ENCODE data around the gene CNTNAP5.

The CNTNAP5 gene

GRCh38 chr2:124333784-124334183, 308.7 kb downstream of the CNTNAP5 start:
- no peaks in the 10 kb centered on the region for H3K4me1 ChIP-seq (ENCODE audit: insufficient read depth, low read length, poor library complexity, severe bottlenecking)
- no peak overlapping the region for H3K9ac ChIP-seq (ENCODE audit: low read depth, low read length, poor library complexity, severe bottlenecking)
- H3K36me3 ChIP-seq (ENCODE audit: insufficient read depth, low read length) = no peaks in the 10 kb centered on the region
- no peaks in the 10 kb centered on the region for H3F3A ChIP-seq (ENCODE audit: low read depth)
- TF ChIP-seq EZH2phosphoT487 (IDR thresholded peaks at IDR 0.05; ENCODE audit: borderline replicate concordance) (no peak), CTCF (conservative IDR thresholded peaks at IDR 0.05; ENCODE audit: low read length) (no peak)
- no peak overlapping the region for H3K4me3 ChIP-seq (ENCODE audit: low read length, poor library complexity, severe bottlenecking)
- H3K27me3 ChIP-seq (ENCODE audit: insufficient read depth, low read length, poor library complexity, severe bottlenecking) = no peaks in the 10 kb centered on the region
- H2AFZ ChIP-seq (ENCODE audit: low read length) = no peak overlapping the region
- H3K9me3 ChIP-seq (ENCODE audit: insufficient read depth, low read depth, low read length) = no peaks in the 10 kb centered on the region
- H3K4me2 ChIP-seq (ENCODE audit: low read depth, low read length, poor library complexity, severe bottlenecking) = no peak overlapping the region
- no peaks in the 10 kb centered on the region for H3K79me2 ChIP-seq (ENCODE audit: insufficient read depth, low read length)
- H4K20me1 ChIP-seq (ENCODE audit: insufficient read depth, low read length, poor library complexity, severe bottlenecking) = no peaks in the 10 kb centered on the region
- H3K9me2 ChIP-seq (replicated peaks; ENCODE audit: low read depth, low read length) = no peaks in the 10 kb centered on the region

- no peak overlapping the region for H3K4me3 ChIP-seq (ENCODE audit: low read length, poor library complexity, severe bottlenecking)
- TF ChIP-seq EZH2phosphoT487 (IDR thresholded peaks at IDR 0.05; ENCODE audit: borderline replicate concordance) (no peak), CTCF (conservative IDR thresholded peaks at IDR 0.05; ENCODE audit: low read length) (no peak)
- H3K9me2 ChIP-seq (replicated peaks; ENCODE audit: low read depth, low read length) = no peaks in the 10 kb centered on the region
- H4K20me1 ChIP-seq (ENCODE audit: insufficient read depth, low read length, poor library complexity, severe bottlenecking) = no peaks in the 10 kb centered on the region
- no peaks in the 10 kb centered on the region for H3K79me2 ChIP-seq (ENCODE audit: insufficient read depth, low read length)
- H3K27me3 ChIP-seq (ENCODE audit: insufficient read depth, low read length, poor library complexity, severe bottlenecking) = no peaks in the 10 kb centered on the region
- H3K9ac ChIP-seq (ENCODE audit: low read depth, low read length, poor library complexity, severe bottlenecking) = no peak overlapping the region
- no peaks in the 10 kb centered on the region for H3K4me1 ChIP-seq (ENCODE audit: insufficient read depth, low read length, poor library complexity, severe bottlenecking)
- no peaks in the 10 kb centered on the region for H3K36me3 ChIP-seq (ENCODE audit: insufficient read depth, low read length)
- H3K9me3 ChIP-seq (ENCODE audit: insufficient read depth, low read depth, low read length) = no peaks in the 10 kb centered on the region
- no peak overlapping the region for H3K4me2 ChIP-seq (ENCODE audit: low read depth, low read length, poor library complexity, severe bottlenecking)
- H2AFZ ChIP-seq (ENCODE audit: low read length) = no peak overlapping the region
- H3F3A ChIP-seq (ENCODE audit: low read depth) = no peaks in the 10 kb centered on the region
Measured at GRCh38 chr2:124335058-124335457, 310.0 kb downstream of the CNTNAP5 start.

- Histone ChIP-seq H3K36me3 (ENCODE audit: insufficient read depth, low read length) (no peaks in the 10 kb centered on the region), H3K27me3 (ENCODE audit: insufficient read depth, low read length, poor library complexity, severe bottlenecking) (no peaks in the 10 kb centered on the region), H3K9ac (ENCODE audit: low read depth, low read length, poor library complexity, severe bottlenecking) (no peak overlapping the region), H3F3A (ENCODE audit: low read depth) (no peaks in the 10 kb centered on the region), H3K4me1 (ENCODE audit: insufficient read depth, low read length, poor library complexity, severe bottlenecking) (no peaks in the 10 kb centered on the region), H3K4me3 (ENCODE audit: low read length, poor library complexity, severe bottlenecking) (no peak overlapping the region), H2AFZ (ENCODE audit: low read length) (no peak overlapping the region), H3K9me2 (replicated peaks; ENCODE audit: low read depth, low read length) (no peaks in the 10 kb centered on the region), H3K4me2 (ENCODE audit: low read depth, low read length, poor library complexity, severe bottlenecking) (no peak overlapping the region), H3K79me2 (ENCODE audit: insufficient read depth, low read length) (no peaks in the 10 kb centered on the region), H3K9me3 (ENCODE audit: insufficient read depth, low read depth, low read length) (no peaks in the 10 kb centered on the region), H4K20me1 (ENCODE audit: insufficient read depth, low read length, poor library complexity, severe bottlenecking) (no peaks in the 10 kb centered on the region)
- TF ChIP-seq CTCF (conservative IDR thresholded peaks at IDR 0.05; ENCODE audit: low read length) (no peak), EZH2phosphoT487 (IDR thresholded peaks at IDR 0.05; ENCODE audit: borderline replicate concordance) (no peak)
Measured at GRCh38 chr2:124339709-124340108, 314.6 kb downstream of the CNTNAP5 start.
